ENCODE data around the gene DCDC2C.

The DCDC2C gene

GRCh38 chr2:3712831-3713503, 9.6 kb downstream of the DCDC2C start:
- no peak for DNase-seq (ENCODE audit: low spot score)

GRCh38 chr2:3718679-3719078, 15.3 kb downstream of the DCDC2C start:
- no peak for DNase-seq (ENCODE audit: low spot score)

GRCh38 chr2:3725002-3725401, 21.6 kb downstream of the DCDC2C start:
- DNase-seq (ENCODE audit: low spot score) = no peak

- no peak for DNase-seq (ENCODE audit: low spot score)
Observed at GRCh38 chr2:3725458-3726250, 22.3 kb downstream of the DCDC2C start.

GRCh38 chr2:3726511-3726910, 23.1 kb downstream of the DCDC2C start:
- no peak for DNase-seq (ENCODE audit: low spot score)

- DNase-seq (ENCODE audit: low spot score) = no peak
Observed at GRCh38 chr2:3727397-3728045, 24.1 kb downstream of the DCDC2C start.

GRCh38 chr2:3728104-3729054, 25.0 kb downstream of the DCDC2C start:
- DNase-seq (ENCODE audit: low spot score) = peak; percentile 37

- no peak for DNase-seq (ENCODE audit: low spot score)
Observed at GRCh38 chr2:3729055-3729448, 25.7 kb downstream of the DCDC2C start.

- no peak for DNase-seq (ENCODE audit: low spot score)
Observed at GRCh38 chr2:3729786-3730185, 26.4 kb downstream of the DCDC2C start.

- peak; percentile 2 for DNase-seq (ENCODE audit: low spot score)
Observed at GRCh38 chr2:3730646-3731045, 27.3 kb downstream of the DCDC2C start.

GRCh38 chr2:3731829-3732228, 28.5 kb downstream of the DCDC2C start:
- no peak for DNase-seq (ENCODE audit: low spot score)

- DNase-seq (ENCODE audit: low spot score) = no peak
Observed at GRCh38 chr2:3736112-3736511, 32.7 kb downstream of the DCDC2C start.

GRCh38 chr2:3737128-3737527, 33.8 kb downstream of the DCDC2C start:
- DNase-seq (ENCODE audit: low spot score) = no peak

GRCh38 chr2:3738454-3738853, 35.1 kb downstream of the DCDC2C start:
- DNase-seq (ENCODE audit: low spot score) = peak; percentile 5

GRCh38 chr2:3739313-3739712, 35.9 kb downstream of the DCDC2C start:
- DNase-seq (ENCODE audit: low spot score) = no peak

GRCh38 chr2:3741396-3741795, 38.0 kb downstream of the DCDC2C start:
- no peak for DNase-seq (ENCODE audit: low spot score)

- no peak for DNase-seq (ENCODE audit: low spot score)
Observed at GRCh38 chr2:3741867-3742602, 38.7 kb downstream of the DCDC2C start.

- no peak for DNase-seq (ENCODE audit: low spot score)
Observed at GRCh38 chr2:3742743-3743508, 39.6 kb downstream of the DCDC2C start.

GRCh38 chr2:3743951-3744555, 40.7 kb downstream of the DCDC2C start:
- no peak for DNase-seq (ENCODE audit: low spot score)

- DNase-seq (ENCODE audit: low spot score) = no peak
Observed at GRCh38 chr2:3745920-3746319, 42.5 kb downstream of the DCDC2C start.

All from LoVo (cell line).